Measurements from ENCODE around the gene ATP5F1A.
"Not testable (repeated sequence)": the region's sequence is repeated elsewhere in the genome, so short reads cannot be mapped to it uniquely, and the experiment has no call there.

Gene ATP5F1A

GRCh38 chr18:46054956-46055837, 42.9 kb downstream of the ATP5F1A start:
- no peak for DNase-seq (ENCODE audit: low read depth)
- no peak overlapping the region for H3K4me3 ChIP-seq (replicated peaks; ENCODE audit: low read depth, low read length)
- TF ChIP-seq CTCF (IDR thresholded peaks at IDR 0.05; ENCODE audit: low read length, missing control alignments), result no peak

GRCh38 chr18:46053368-46054095, 44.6 kb downstream of the ATP5F1A start:
- no peak for DNase-seq (ENCODE audit: low read depth)
- no peak overlapping the region for H3K4me3 ChIP-seq (replicated peaks; ENCODE audit: low read depth, low read length)
- TF ChIP-seq CTCF (IDR thresholded peaks at IDR 0.05; ENCODE audit: low read length, missing control alignments), result no peak

GRCh38 chr18:46051731-46052461, 46.2 kb downstream of the ATP5F1A start:
- no peak for TF ChIP-seq CTCF (IDR thresholded peaks at IDR 0.05; ENCODE audit: low read length, missing control alignments)
- peak; percentile 90 for DNase-seq (ENCODE audit: low read depth)
- no peak overlapping the region for H3K4me3 ChIP-seq (replicated peaks; ENCODE audit: low read depth, low read length)

- no peak for DNase-seq (ENCODE audit: low read depth)
- no peak for TF ChIP-seq CTCF (IDR thresholded peaks at IDR 0.05; ENCODE audit: low read length, missing control alignments)
These were observed 47.8 kb downstream of the ATP5F1A start for GRCh38 chr18:46050268-46050667.

GRCh38 chr18:46048641-46049040, 49.5 kb downstream of the ATP5F1A start:
- DNase-seq (ENCODE audit: low read depth), result no peak
- no peak for TF ChIP-seq CTCF (IDR thresholded peaks at IDR 0.05; ENCODE audit: low read length, missing control alignments)
- H3K4me3 ChIP-seq (replicated peaks; ENCODE audit: low read depth, low read length), result no peak overlapping the region

More at GRCh38 chr18:46050268-46050667, 47.8 kb downstream of the ATP5F1A start:
- H3K4me3 ChIP-seq (replicated peaks; ENCODE audit: low read depth, low read length), result no peak overlapping the region

- H3K4me3 ChIP-seq (replicated peaks; ENCODE audit: low read depth, low read length); DNase-seq (ENCODE audit: low read depth): not testable (repeated sequence)
These were observed 50.7 kb downstream of the ATP5F1A start for GRCh38 chr18:46047369-46047768.

GRCh38 chr18:46046688-46047087, 51.4 kb downstream of the ATP5F1A start:
- no peak for TF ChIP-seq CTCF (IDR thresholded peaks at IDR 0.05; ENCODE audit: low read length, missing control alignments)
- no peak overlapping the region for H3K4me3 ChIP-seq (replicated peaks; ENCODE audit: low read depth, low read length)
- no peak for DNase-seq (ENCODE audit: low read depth)
